GM03348 (cell line): ENCODE measurements around the gene NPIPB6.

Experiments
- DNase-seq: peaks from one replicate; pipeline ENCODE4 v3.0.0; 2012; ENCODE audit warnings: low spot score

NPIPB6 gene

DNA sequence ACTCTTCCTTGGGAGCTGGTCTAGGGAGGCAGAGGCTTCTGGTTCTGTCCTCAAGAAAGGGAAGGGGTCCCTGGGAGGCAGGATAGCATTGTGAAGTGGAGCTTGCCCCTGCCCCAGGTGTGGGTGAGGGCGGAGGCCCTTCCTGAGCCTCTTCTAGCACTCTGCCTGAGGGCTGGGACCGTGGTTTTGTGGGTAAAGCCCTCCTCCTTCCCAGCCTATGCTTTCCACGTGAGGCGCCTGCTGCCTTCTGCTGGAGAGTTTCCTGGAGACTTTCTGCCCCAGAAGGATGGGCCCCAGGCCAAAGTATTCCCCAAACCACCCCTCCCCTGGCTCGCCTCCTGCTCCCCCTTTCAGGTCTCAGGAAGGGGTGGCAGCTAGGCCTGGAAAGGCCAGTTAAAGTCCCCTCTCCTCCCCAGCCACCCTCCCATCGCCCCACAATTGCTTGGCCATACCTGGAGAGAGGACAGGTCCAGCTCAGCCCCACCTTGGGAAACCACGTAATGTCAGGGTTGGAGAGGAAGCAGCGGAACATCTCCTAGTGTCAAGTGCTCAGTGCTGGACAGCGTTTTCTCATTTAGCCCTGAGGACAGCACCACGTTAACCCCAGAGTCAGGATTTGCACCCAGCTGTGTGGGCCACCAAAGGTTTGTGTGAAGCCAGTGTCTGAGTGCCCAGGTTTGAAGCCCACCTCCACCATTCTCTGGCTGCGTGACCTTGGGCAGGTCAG, 65.4 kb downstream of the NPIPB6 start:
- no peak for DNase-seq

DNA sequence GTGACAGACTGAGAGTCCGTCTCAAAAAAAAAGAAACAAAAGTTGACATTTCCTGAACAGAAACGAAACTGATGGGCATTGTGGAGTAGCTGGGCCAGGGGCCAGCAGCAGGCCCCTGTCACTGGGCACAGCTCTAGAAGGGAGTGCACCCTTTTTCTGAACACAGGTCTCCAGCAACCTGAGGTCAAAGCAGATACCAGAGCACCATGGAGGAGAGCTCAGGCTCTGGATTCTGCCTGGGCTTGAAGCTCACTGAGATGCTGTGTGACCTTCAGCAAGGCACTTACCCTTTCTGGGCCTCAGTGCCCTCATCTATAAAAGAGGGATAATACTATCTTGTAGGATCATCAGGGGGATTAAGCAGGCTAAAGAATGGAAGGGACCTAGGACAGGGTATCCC, 66.0 kb downstream of the NPIPB6 start:
- DNase-seq = no peak

DNA sequence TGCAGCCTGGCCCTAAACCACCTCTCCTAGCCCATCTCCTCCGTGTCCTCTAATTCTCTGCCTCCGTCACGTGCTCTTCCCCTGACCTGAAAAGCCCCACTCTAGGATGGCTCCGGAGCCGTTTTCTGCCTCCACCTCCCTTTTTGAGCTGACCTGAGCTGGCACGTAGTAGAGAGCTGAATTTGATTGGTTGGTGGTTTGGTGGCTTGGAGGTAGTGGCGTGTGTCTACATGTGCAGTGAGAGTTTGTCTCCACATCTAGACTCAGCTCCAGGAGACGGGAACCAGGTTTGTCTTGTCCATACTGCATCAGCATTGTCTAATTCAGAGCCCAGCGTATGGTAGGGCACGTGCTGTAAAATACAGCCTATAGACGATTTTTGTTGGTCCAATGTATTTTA, 68.0 kb downstream of the NPIPB6 start:
- DNase-seq = no peak

DNA sequence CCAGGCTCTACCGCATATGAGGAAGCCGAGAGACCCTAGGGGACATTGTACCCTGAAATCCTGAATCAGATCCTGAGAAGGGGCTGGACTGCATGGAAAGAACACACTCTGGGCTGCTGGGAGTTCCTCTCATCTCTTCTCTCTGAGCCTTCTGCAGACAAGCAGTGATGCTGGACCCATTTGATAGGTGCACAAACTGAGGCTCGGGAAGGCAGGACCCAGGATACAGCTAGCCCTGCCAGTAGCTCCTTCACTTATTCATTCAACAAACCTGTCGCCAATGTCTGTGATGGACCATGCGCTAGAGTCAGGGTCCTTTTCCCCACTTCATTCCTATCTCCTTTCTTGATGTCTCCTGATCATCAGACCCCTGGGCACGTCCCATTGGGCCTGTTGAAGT, 69.1 kb downstream of the NPIPB6 start:
- no peak for DNase-seq

DNA sequence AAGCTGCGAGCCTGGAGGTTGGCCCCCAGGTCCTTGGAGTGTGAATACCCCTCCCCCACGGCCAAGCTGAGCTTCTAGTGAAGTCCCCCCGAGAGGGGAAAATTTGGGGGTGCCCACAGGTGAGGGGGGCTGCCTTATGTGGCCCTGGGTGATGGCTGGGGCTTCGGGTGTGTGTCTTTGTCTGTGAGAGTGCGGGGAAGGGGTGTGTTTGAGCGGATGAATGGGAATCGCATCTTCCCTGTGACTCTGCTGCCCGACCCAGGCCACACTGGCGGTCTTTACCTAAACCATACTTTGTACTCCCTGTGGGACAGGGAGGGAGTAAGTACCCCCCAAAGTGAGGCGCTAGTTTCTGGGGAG, 69.7 kb downstream of the NPIPB6 start:
- no peak for DNase-seq

DNA sequence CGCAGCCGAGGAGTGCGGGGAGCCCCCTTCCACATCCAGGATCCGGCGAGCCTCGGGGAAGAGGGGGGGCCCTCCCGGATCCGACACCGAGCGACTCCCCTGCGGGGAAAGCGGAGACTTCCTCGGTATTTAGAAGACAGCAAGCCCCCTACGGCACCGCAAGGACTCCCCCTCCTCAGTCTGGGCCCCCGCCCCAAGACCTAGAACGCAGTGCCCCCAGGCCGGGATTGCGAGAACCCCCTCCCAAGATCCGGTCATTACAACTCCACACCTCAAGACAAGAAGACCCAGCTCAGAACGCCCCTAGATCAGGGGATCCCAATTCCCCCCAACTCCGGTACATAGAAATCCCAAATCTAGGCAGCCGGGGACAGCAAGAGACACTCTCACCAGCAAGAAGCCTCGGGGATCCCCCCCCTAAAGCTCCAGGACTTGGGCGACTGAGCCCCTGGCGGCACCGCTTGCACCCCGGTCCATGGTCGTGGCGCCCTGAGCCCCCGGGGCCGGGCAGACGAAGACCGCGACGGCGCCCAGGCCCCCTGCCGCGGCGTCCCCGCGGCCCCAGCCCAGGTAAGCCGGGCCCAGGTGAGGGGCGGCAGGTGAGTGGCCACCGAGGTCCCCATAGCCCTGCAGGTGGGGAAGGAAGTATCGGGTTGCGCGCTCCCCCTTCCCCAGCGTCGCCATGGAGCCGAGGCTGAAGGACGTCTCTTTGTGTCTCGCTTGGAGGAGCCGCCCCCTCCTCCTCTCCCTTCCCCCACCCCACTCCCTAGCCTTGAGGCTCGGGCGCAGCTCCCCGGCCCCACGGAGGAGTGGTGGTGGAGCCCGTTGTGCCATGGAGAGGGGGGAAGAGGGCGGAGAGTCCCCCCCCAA, 70.3 kb downstream of the NPIPB6 start:
- no peak for DNase-seq
